ENCODE measurements around the gene MRTFB. TPM values are rescaled to one million over a fixed set of nuclear protein-coding genes. Genes with fewer than 3 reads are reported as not detected.

MRTFB gene
- total and polyA plus RNA-seq, 9 donors = 7.2 to 45.6 (median 36.6) TPM

- H3K4me3 ChIP-seq = peak overlapping the region; percentile 73
- H3K27ac ChIP-seq = peak overlapping the region in 1 of 2 donors; percentile 70
- H3K4me1 ChIP-seq (ENCODE audit: insufficient read depth) = peaks cover 6% of the 10 kb centered on the region
- H3K27me3 ChIP-seq = no peaks in the 10 kb centered on the region
- H3K9me3 ChIP-seq = no peaks in the 10 kb centered on the region
- TF ChIP-seq EP300 (IDR thresholded peaks at IDR 0.05) (no peak), POLR2A (IDR thresholded peaks at IDR 0.05) (no peak), CTCF (IDR thresholded peaks at IDR 0.05) (no peak)
- intact Hi-C loops (cut with DNase I) = no loop called here
- DNase-seq = no peak
- no peaks in the 10 kb centered on the region for H3K36me3 ChIP-seq
- WGBS, 3 donors = 78 to 87% (median 83%) methylated on average over 4 of the region's 4 CpGs
Observed at GRCh38 chr16:14070555-14070876, 603 bp upstream of the MRTFB start.

- Histone ChIP-seq H3K36me3 (no peaks in the 10 kb centered on the region), H3K27ac (peak overlapping the region in 1 of 2 donors; percentile 70), H3K27me3 (no peaks in the 10 kb centered on the region), H3K9me3 (no peaks in the 10 kb centered on the region), H3K4me3 (peak overlapping the region; percentile 73), H3K4me1 (ENCODE audit: insufficient read depth) (peaks cover 6% of the 10 kb centered on the region)
- intact Hi-C loops (cut with DNase I) = no loop called here
- no peak for TF ChIP-seq POLR2A (IDR thresholded peaks at IDR 0.05)
- no peak for TF ChIP-seq EP300 (IDR thresholded peaks at IDR 0.05)
- TF ChIP-seq CTCF (IDR thresholded peaks at IDR 0.05) = no peak
- 1% methylated on average over 21 to 32 of the region's 32 CpGs for WGBS, 3 donors
- peak in 1 of 5 donors; percentile 46 for DNase-seq
Observed at GRCh38 chr16:14071576-14072271, 605 bp downstream of the MRTFB start.

- Histone ChIP-seq H3K4me1 (ENCODE audit: insufficient read depth) (peaks cover 6% of the 10 kb centered on the region), H3K27me3 (no peaks in the 10 kb centered on the region), H3K27ac (no peak overlapping the region), H3K4me3 (no peak overlapping the region), H3K9me3 (no peaks in the 10 kb centered on the region), H3K36me3 (no peaks in the 10 kb centered on the region)
- WGBS, 3 donors = 93 to 96% (median 96%) methylated on average over 6 of the region's 6 CpGs
- intact Hi-C loops (cut with DNase I) = no loop called here
- TF ChIP-seq EP300 (IDR thresholded peaks at IDR 0.05) (no peak), CTCF (IDR thresholded peaks at IDR 0.05) (no peak), POLR2A (IDR thresholded peaks at IDR 0.05) (no peak)
- DNase-seq = no peak
Observed at GRCh38 chr16:14072360-14072759, 1.2 kb downstream of the MRTFB start.

GRCh38 chr16:14074544-14074943, 3.4 kb downstream of the MRTFB start:
- H3K27ac ChIP-seq = no peak overlapping the region
- peaks cover 6% of the 10 kb centered on the region for H3K4me1 ChIP-seq (ENCODE audit: insufficient read depth)
- H3K36me3 ChIP-seq = no peaks in the 10 kb centered on the region
- no peak overlapping the region for H3K4me3 ChIP-seq
- TF ChIP-seq EP300 (IDR thresholded peaks at IDR 0.05) (no peak), POLR2A (IDR thresholded peaks at IDR 0.05) (no peak), CTCF (IDR thresholded peaks at IDR 0.05) (no peak)
- H3K27me3 ChIP-seq = no peaks in the 10 kb centered on the region
- no peaks in the 10 kb centered on the region for H3K9me3 ChIP-seq
- intact Hi-C loops (cut with DNase I) = no loop called here
- WGBS, 3 donors = 43 to 57% (median 56%) methylated on average over 1 of the region's 1 CpG
- DNase-seq = no peak
